HEK293 (cell line): Measurements from ENCODE around the gene TTC23.

ENCODE experiments used
- CTCF ChIA-PET: fragments of 350-600 bp; formaldehyde crosslinking; extraction: SDS; loops from one replicate; lab custom pipeline; 2021; ENCODE audit warnings: antibody characterized with exemption; lab: Yijun Ruan, JAX
- POLR2A ChIA-PET: fragments of 300-600 bp; formaldehyde crosslinking; extraction: SDS; loops from one replicate; lab custom pipeline; 2020; ENCODE audit warnings: antibody characterized with exemption, inconsistent platforms; lab: Yijun Ruan, JAX
- H3K27ac ChIP-seq: fragments of 200-500 bp; sonication (Bioruptor generic); 2 replicates; pipeline ENCODE4 v1.5.1; 2014; ENCODE audit warnings: low read depth, low read length, control low read depth, inconsistent platforms; ENCODE audit errors: extremely low read depth
- H3K36me3 ChIP-seq, 2 experiments: fragments of 200-500 bp in 1 of 2; sonication (Bioruptor generic) in 1 of 2; 1 replicate in 1 of 2; 2 replicates in 1 of 2; pipeline ENCODE4 v1.5.1; 2014 to 2017; ENCODE audit warnings: inconsistent platforms in 2 of 2, low read length in 2 of 2; ENCODE audit not compliant: control insufficient read depth in 2 of 2, insufficient read depth in 1 of 2
- H3K4me1 ChIP-seq: fragments of 200-500 bp; sonication (Bioruptor generic); 2 replicates; pipeline ENCODE4 v1.5.1; 2014; ENCODE audit warnings: mild to moderate bottlenecking, low read length, inconsistent platforms; ENCODE audit not compliant: control insufficient read depth, insufficient read depth
- H3K4me3 ChIP-seq: 2 replicates; pipeline ENCODE4 v1.5.1; 2011; ENCODE audit warnings: low read depth, mild to moderate bottlenecking, control low read depth, low read length, moderate library complexity
- H3K9me3 ChIP-seq: fragments of 200-500 bp; sonication (Bioruptor generic); 2 replicates; pipeline ENCODE4 v1.5.1; 2014; ENCODE audit warnings: low read depth, low read length, inconsistent platforms; ENCODE audit not compliant: control insufficient read depth, insufficient read depth
- EGR2 ChIP-seq: fragments of 450-650 bp; formaldehyde crosslinking; IDR thresholded peaks from 2 replicates; pipeline ENCODE4 v1.5.1; 2016; ENCODE audit warnings: low read depth, missing biosample characterization, missing genetic modification characterization
- HOXA7 ChIP-seq: sonication (generic); formaldehyde crosslinking; IDR thresholded peaks from 2 replicates; pipeline ENCODE4 v1.8.1; 2022; ENCODE audit warnings: missing genetic modification reagents, borderline replicate concordance
- IKZF3 ChIP-seq: fragments of 450-650 bp; IDR thresholded peaks from 2 replicates; pipeline ENCODE4 v1.5.0; 2018; ENCODE audit warnings: missing biosample characterization, mild to moderate bottlenecking, missing genetic modification characterization, moderate library complexity
- MZF1 ChIP-seq: fragments of 450-650 bp; formaldehyde crosslinking; IDR thresholded peaks from 2 replicates; pipeline ENCODE4 v1.5.1; 2017; ENCODE audit warnings: missing biosample characterization, missing genetic modification characterization, borderline replicate concordance
- PRDM2 ChIP-seq: fragments of 450-650 bp; formaldehyde crosslinking; IDR thresholded peaks from 2 replicates; pipeline ENCODE4 v1.5.1; 2016; ENCODE audit warnings: missing biosample characterization, missing genetic modification characterization, borderline replicate concordance
- SCRT1 ChIP-seq: fragments of 450-650 bp; formaldehyde crosslinking; IDR thresholded peaks from 2 replicates; pipeline ENCODE4 v1.5.1; 2016; ENCODE audit warnings: missing biosample characterization, missing genetic modification characterization, borderline replicate concordance
- SP7 ChIP-seq: fragments of 450-650 bp; formaldehyde crosslinking; IDR thresholded peaks from 2 replicates; pipeline ENCODE4 v1.5.1; 2016; ENCODE audit warnings: missing biosample characterization, missing genetic modification characterization
- ZBTB48 ChIP-seq: fragments of 450-650 bp; formaldehyde crosslinking; IDR thresholded peaks from 2 replicates; pipeline ENCODE4 v1.5.1; 2016; ENCODE audit warnings: missing biosample characterization, missing genetic modification characterization
- ZNF155 ChIP-seq: fragments of 450-650 bp; formaldehyde crosslinking; IDR thresholded peaks from 2 replicates; pipeline ENCODE4 v1.5.1; 2016; ENCODE audit warnings: missing biosample characterization, missing genetic modification characterization
- ZNF175 ChIP-seq: fragments of 450-650 bp; formaldehyde crosslinking; IDR thresholded peaks from 2 replicates; pipeline ENCODE4 v1.5.1; 2016; ENCODE audit warnings: missing biosample characterization, missing genetic modification characterization
- ZNF223 ChIP-seq: fragments of 450-650 bp; formaldehyde crosslinking; IDR thresholded peaks from 2 replicates; pipeline ENCODE4 v1.5.1; 2016; ENCODE audit warnings: missing biosample characterization, missing genetic modification characterization
- ZNF23 ChIP-seq: fragments of 450-650 bp; formaldehyde crosslinking; IDR thresholded peaks from 2 replicates; pipeline ENCODE4 v1.5.1; 2016; ENCODE audit warnings: missing biosample characterization, missing genetic modification characterization, borderline replicate concordance
- ZNF350 ChIP-seq: fragments of 450-650 bp; formaldehyde crosslinking; IDR thresholded peaks from 2 replicates; pipeline ENCODE4 v1.5.0; 2017; ENCODE audit warnings: missing biosample characterization, mild to moderate bottlenecking, missing genetic modification characterization
- ZNF354C ChIP-seq: fragments of 450-650 bp; formaldehyde crosslinking; IDR thresholded peaks from 2 replicates; pipeline ENCODE4 v1.5.1; 2016; ENCODE audit warnings: missing biosample characterization, missing genetic modification characterization, low read depth, borderline replicate concordance
- ZNF391 ChIP-seq: fragments of 450-650 bp; formaldehyde crosslinking; IDR thresholded peaks from 2 replicates; pipeline ENCODE4 v1.5.1; 2016; ENCODE audit warnings: low read depth, missing biosample characterization, missing genetic modification characterization, borderline replicate concordance
- ZNF544 ChIP-seq: fragments of 450-650 bp; formaldehyde crosslinking; IDR thresholded peaks from 2 replicates; pipeline ENCODE4 v1.5.0; 2017; ENCODE audit warnings: missing biosample characterization, missing genetic modification characterization
- ZNF561 ChIP-seq: fragments of 450-650 bp; IDR thresholded peaks from 2 replicates; pipeline ENCODE4 v1.5.1; 2018; ENCODE audit warnings: missing biosample characterization, missing genetic modification characterization, borderline replicate concordance
- ZNF580 ChIP-seq: fragments of 450-650 bp; formaldehyde crosslinking; IDR thresholded peaks from 2 replicates; pipeline ENCODE4 v1.5.1; 2016; ENCODE audit warnings: missing biosample characterization, missing genetic modification characterization
- ZSCAN30 ChIP-seq: fragments of 450-650 bp; IDR thresholded peaks from 2 replicates; pipeline ENCODE4 v1.5.1; 2018; ENCODE audit warnings: missing biosample characterization, mild to moderate bottlenecking, missing genetic modification characterization, moderate library complexity
- TF ChIP-seq, protein P1 (sequence below): fragments of 450-650 bp; formaldehyde crosslinking; IDR thresholded peaks from 2 replicates; pipeline ENCODE4 v1.5.1; 2016; ENCODE audit warnings: missing biosample characterization, missing genetic modification characterization
- TF ChIP-seq, protein P2 (sequence below): fragments of 450-650 bp; formaldehyde crosslinking; IDR thresholded peaks from 2 replicates; pipeline ENCODE4 v1.5.1; 2017; ENCODE audit warnings: missing biosample characterization, mild to moderate bottlenecking, missing genetic modification characterization, moderate library complexity

Gene TTC23

GRCh38 chr15:99212406-99212805, 37.0 kb downstream of the TTC23 start (continued):
- TF ChIP-seq ZNF350 (tag by site-specific recombination) (no peak), ZNF354C (tag by site-specific recombination) (no peak), ZNF175 (no peak), HOXA7 (no peak), EGR2 (tag by site-specific recombination) (no peak), ZNF561 (tag by site-specific recombination) (no peak), ZBTB48 (no peak)
- TF ChIP-seq, protein P1, sequence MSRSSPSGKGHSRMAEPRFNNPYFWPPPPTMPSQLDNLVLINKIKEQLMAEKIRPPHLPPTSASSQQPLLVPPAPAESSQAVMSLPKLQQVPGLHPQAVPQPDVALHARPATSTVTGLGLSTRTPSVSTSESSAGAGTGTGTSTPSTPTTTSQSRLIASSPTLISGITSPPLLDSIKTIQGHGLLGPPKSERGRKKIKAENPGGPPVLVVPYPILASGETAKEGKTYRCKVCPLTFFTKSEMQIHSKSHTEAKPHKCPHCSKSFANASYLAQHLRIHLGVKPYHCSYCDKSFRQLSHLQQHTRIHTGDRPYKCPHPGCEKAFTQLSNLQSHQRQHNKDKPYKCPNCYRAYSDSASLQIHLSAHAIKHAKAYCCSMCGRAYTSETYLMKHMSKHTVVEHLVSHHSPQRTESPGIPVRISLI (tag by site-specific recombination): no peak

GRCh38 chr15:99211926-99212325, 37.5 kb downstream of the TTC23 start:
- Histone ChIP-seq H3K4me1 (no peaks in the 10 kb centered on the region), H3K36me3 (peaks cover 11 to 17% of the 10 kb centered on the region in 2 experiments), H3K4me3 (no peak overlapping the region), H3K9me3 (no peaks in the 10 kb centered on the region), H3K27ac (no peak overlapping the region)
- ChIA-PET CTCF (interaction anchor here (0.6 to 8.3 kb wide), 7 partner anchors 19 to 770 kb away, joined by 3 to 118 read pairs (median 9); partner anchors contain the start of gene SYNM), POLR2A (no interaction called here)
- TF ChIP-seq ZNF23 (no peak), ZSCAN30 (tag by site-specific recombination) (no peak), SCRT1 (tag by site-specific recombination) (no peak), PRDM2 (no peak), ZNF580 (tag by site-specific recombination) (no peak), ZNF544 (tag by site-specific recombination) (no peak), SP7 (tag by site-specific recombination) (no peak), ZNF223 (no peak), MZF1 (tag by site-specific recombination) (no peak), IKZF3 (no peak), ZNF391 (tag by site-specific recombination) (no peak), ZNF155 (tag by site-specific recombination) (no peak)
- TF ChIP-seq, protein P2, sequence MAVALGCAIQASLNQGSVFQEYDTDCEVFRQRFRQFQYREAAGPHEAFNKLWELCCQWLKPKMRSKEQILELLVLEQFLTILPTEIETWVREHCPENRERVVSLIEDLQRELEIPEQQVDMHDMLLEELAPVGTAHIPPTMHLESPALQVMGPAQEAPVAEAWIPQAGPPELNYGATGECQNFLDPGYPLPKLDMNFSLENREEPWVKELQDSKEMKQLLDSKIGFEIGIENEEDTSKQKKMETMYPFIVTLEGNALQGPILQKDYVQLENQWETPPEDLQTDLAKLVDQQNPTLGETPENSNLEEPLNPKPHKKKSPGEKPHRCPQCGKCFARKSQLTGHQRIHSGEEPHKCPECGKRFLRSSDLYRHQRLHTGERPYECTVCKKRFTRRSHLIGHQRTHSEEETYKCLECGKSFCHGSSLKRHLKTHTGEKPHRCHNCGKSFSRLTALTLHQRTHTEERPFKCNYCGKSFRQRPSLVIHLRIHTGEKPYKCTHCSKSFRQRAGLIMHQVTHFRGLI (tag by site-specific recombination): no peak
